Pancreas (tissue), 10 donors: ENCODE measurements around the gene MAB21L3. TPM values are rescaled to one million over a fixed set of nuclear protein-coding genes. Genes with fewer than 3 reads are reported as not detected.

Source experiments
- ATAC-seq, 4 donors: fragments of 200-7000 bp; cut with Tn5 transposase; one replicate each; pipeline versions ENCODE4 v1.8.0 to v1.9.1; 2020; ENCODE audit warnings: mild to moderate bottlenecking in 4 of 4, moderate library complexity in 4 of 4
- DNase-seq, 6 donors: peaks; one replicate each; pipeline ENCODE4 v3.0.0-alpha.2; 2020
- FAIRE-seq: peaks from 2 replicates; lab custom pipeline; 2012; peaks lifted over from hg19 to GRCh38; lab: Jason Lieb, UNC
- H3K27ac ChIP-seq, 4 donors: fragments of 200-600 bp; sonication (generic); 1 replicate in 3 of 4; 2 replicates in 1 of 4; pipeline versions ENCODE4 v1.5.0 to v1.8.0; 2020
- H3K27me3 ChIP-seq, 4 donors: fragments of 200-600 bp; one replicate each; pipeline ENCODE4 v1.8.0; 2021
- H3K36me3 ChIP-seq, 3 donors: fragments of 200-600 bp; sonication (generic) in 1 of 3; one replicate each; pipeline versions ENCODE4 v1.5.0 to v1.8.0; 2020 to 2021
- H3K4me1 ChIP-seq, 3 donors: fragments of 200-600 bp; one replicate each; pipeline ENCODE4 v1.8.0; 2021
- H3K4me3 ChIP-seq, 4 donors: fragments of 200-600 bp; sonication (generic) in 2 of 4; one replicate each; pipeline versions ENCODE4 v1.5.0 to v1.8.0; 2020 to 2021
- H3K9me3 ChIP-seq, 4 donors: fragments of 200-600 bp; one replicate each; pipeline ENCODE4 v1.8.0; 2021
- CTCF ChIP-seq, 4 donors: fragments of 200-600 bp; sonication (generic) in 3 of 4; IDR thresholded peaks; one replicate each; pipeline versions ENCODE4 v1.5.0 to v1.8.0; 2021; ENCODE audit warnings: antibody characterized with exemption in 4 of 4
- WGBS, 2 donors: extraction: QIAGEN DNeasy Blood & Tissue Kit; methylation state at CpG; one replicate each; pipeline ENCODE4 v1.1.7; 2013; 5-methylcytosine and 5-hydroxymethylcytosine counted together
- intact Hi-C, 3 donors: fragments of 100-400 bp; cut with DNase I; formaldehyde crosslinking; loops; one replicate each; pipeline versions ENCODE4 v1.11.1 to v1.14.2; 2022
- polyA plus RNA-seq, 2 donors: library from polyadenylated mRNA; stranded (reverse); fragments of 200-250 nt; gene quantifications; one replicate each; pipeline ENCODE4 v1.2.3, GENCODE V29; 2013
- total RNA-seq, 6 donors: library from RNA; stranded (reverse); fragmentation: NEBNext Ultra II Directional in 4 of 6; extraction: Animal tissue kit (Norgen Biotek cat#: 25700) in 4 of 6; gene quantifications; one replicate each; pipeline versions ENCODE4 v1.2.1 to v1.2.4, GENCODE V29; 2021 to 2023
- donor health status: healthy with polysubstance abuse.
- donor health status: DM: no; HTN: no; CAD: no; lungs with moderate emphysema.
- donor health status: DM: no; HTN: no; CAD: no.
- donor health status: control.
- donor health status: control.
- donor health status: Bipolar disorder and iron deficiency.
- donor health status: DM: yes; HTN: yes; CAD: no.
- donor health status: DM: no; HTN: no; CAD: no.
- donor health status: DM: no; HTN: no; CAD: no.
- donor health status: DM: yes; HTN: yes; CAD: no.

MAB21L3 gene
- total and polyA plus RNA-seq, 8 donors: 0.12 TPM; not detected in 7

- Histone ChIP-seq H3K36me3 (no peaks in the 10 kb centered on the region), H3K4me3 (no peak overlapping the region), H3K27ac (no peak overlapping the region), H3K9me3 (no peaks in the 10 kb centered on the region), H3K4me1 (peaks cover 0 to 4% (median 0%) of the 10 kb centered on the region in 3 donors), H3K27me3 (no peaks in the 10 kb centered on the region)
- DNase-seq (no peak), FAIRE-seq (no peak), ATAC-seq (no peak)
- TF ChIP-seq CTCF (IDR thresholded peaks at IDR 0.05): no peak
- intact Hi-C loops: no loop called here
- WGBS, 2 donors: 71 to 75% methylated on average over 4 of the region's 4 CpGs
Measured at GRCh38 chr1:116166655-116167054, 55.5 kb downstream of the MAB21L3 start.

GRCh38 chr1:116167625-116168276 is 56.6 kb downstream of the MAB21L3 start:
- no peak for FAIRE-seq

GRCh38 chr1:116168277-116169032 is 57.3 kb downstream of the MAB21L3 start:
- H3K9me3 ChIP-seq: no peaks in the 10 kb centered on the region
- peak; percentile 97 to 99 (median 98) for ATAC-seq
- TF ChIP-seq CTCF (IDR thresholded peaks at IDR 0.05): peak; percentile 89 to 98 (median 92)
- peaks cover 0 to 4% (median 0%) of the 10 kb centered on the region in 3 donors for H3K4me1 ChIP-seq
- FAIRE-seq: no peak
- 8 to 9% methylated on average over 42 of the region's 42 CpGs for WGBS, 2 donors
- peak overlapping the region; percentile 19 to 62 (median 40) for H3K27ac ChIP-seq
- no peaks in the 10 kb centered on the region for H3K36me3 ChIP-seq
- H3K4me3 ChIP-seq: peak overlapping the region; percentile 38 to 75 (median 46)
- no peaks in the 10 kb centered on the region for H3K27me3 ChIP-seq
- intact Hi-C loops: no loop called here
- peak; percentile 76 to 97 (median 87) for DNase-seq

More at GRCh38 chr1:116167625-116168276, 56.6 kb downstream of the MAB21L3 start:
- TF ChIP-seq CTCF (IDR thresholded peaks at IDR 0.05): no peak
- intact Hi-C loops: no loop called here
- ATAC-seq: peak; percentile 41 to 61 (median 43)
- Histone ChIP-seq H3K4me1 (peaks cover 0 to 4% (median 0%) of the 10 kb centered on the region in 3 donors), H3K9me3 (no peaks in the 10 kb centered on the region), H3K27me3 (no peaks in the 10 kb centered on the region), H3K27ac (peak overlapping the region; percentile 19 to 62 (median 40)), H3K4me3 (peak overlapping the region; percentile 38 to 75 (median 46)), H3K36me3 (no peaks in the 10 kb centered on the region)
- WGBS, 2 donors: 33 to 40% methylated on average over 30 to 35 of the region's 35 CpGs
- DNase-seq: peak in 3 of 6 donors; percentile 26 to 68 (median 32)

- no peaks in the 10 kb centered on the region for H3K36me3 ChIP-seq
- no peak for TF ChIP-seq CTCF (IDR thresholded peaks at IDR 0.05)
- intact Hi-C loops: no loop called here
- no peaks in the 10 kb centered on the region for H3K9me3 ChIP-seq
- no peaks in the 10 kb centered on the region for H3K27me3 ChIP-seq
- FAIRE-seq (no peak), ATAC-seq (no peak), DNase-seq (no peak)
- H3K27ac ChIP-seq: no peak overlapping the region
- 84 to 89% methylated on average over 7 of the region's 7 CpGs for WGBS, 2 donors
- peaks cover 0 to 4% (median 0%) of the 10 kb centered on the region in 3 donors for H3K4me1 ChIP-seq
- H3K4me3 ChIP-seq: no peak overlapping the region
Measured at GRCh38 chr1:116169898-116170297, 58.7 kb downstream of the MAB21L3 start.
